D341Med (cell line): Measurements from ENCODE around the gene DGKG.

Experiments
- DNase-seq: peaks from one replicate; pipeline ENCODE4 v3.0.0; 2012; ENCODE audit warnings: low spot score

The DGKG gene

GRCh38 chr3:186367631-186368030, 5.6 kb upstream of the DGKG start:
- DNase-seq = no peak

- no peak for DNase-seq
Measured at GRCh38 chr3:186366206-186366605, 4.2 kb upstream of the DGKG start.

- no peak for DNase-seq
Measured at GRCh38 chr3:186365202-186365974, 3.4 kb upstream of the DGKG start.

GRCh38 chr3:186362988-186363387, 954 bp upstream of the DGKG start:
- no peak for DNase-seq

DNA sequence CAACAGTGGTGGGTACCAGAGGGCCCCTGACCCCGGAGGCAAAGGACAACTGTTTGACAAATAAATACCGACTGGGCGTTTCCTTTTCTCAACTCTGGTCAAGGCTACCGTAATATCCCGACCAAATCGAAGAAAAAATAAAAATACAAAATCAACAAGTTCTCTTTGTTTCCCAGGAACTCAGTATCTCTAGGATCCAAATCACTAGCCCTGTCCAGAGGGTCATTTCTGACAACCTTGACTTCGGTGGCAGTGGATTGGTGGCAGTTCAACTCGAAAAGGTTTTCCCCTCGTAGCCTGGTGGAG, 456 bp upstream of the DGKG start:
- no peak for DNase-seq

GRCh38 chr3:186361246-186361761, 730 bp downstream of the DGKG start:
- DNase-seq = no peak

DNA sequence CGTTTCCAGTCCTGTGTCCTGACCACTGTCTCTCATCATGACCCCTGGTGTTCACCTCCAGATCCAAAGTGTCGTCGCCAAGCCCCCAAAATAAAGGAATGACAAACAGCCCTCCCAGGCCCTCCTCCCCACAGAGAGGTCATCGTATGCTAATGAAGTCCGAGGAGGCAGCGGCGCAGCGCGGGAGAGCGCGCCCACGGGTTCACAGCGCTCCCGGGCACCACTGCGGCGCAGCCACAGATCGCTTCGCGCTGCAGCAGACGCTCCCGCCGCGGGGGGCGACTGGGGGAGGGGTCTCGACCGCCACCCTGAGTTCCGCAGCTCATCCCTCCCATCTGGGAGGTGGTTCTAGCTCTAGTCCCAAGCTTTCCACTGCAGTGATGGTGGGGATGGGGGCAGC, 1.3 kb downstream of the DGKG start:
- DNase-seq = no peak

GRCh38 chr3:186359078-186359477, 3.0 kb downstream of the DGKG start:
- DNase-seq = no peak

DNA sequence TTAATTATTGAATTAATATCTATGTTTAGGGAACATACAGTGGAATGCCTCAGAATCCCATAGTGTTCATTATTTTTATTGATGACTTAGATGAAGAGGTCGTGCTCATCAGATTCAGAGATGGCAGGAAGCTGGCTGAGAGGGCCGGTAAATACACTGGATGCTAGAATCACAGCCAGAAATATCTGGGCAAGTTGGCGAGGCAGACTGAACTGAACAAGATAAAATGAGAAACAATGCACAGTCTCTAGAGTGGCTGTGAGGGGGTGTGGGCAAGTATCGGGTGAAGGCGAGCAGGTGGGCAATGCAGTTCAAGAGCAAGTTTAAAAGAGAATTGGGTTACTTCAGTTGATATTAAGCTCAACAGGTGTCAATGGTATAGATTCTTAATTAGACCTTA, 5.9 kb downstream of the DGKG start:
- no peak for DNase-seq

- no peak for DNase-seq
Measured at GRCh38 chr3:186354100-186354499, 7.9 kb downstream of the DGKG start.

DNA sequence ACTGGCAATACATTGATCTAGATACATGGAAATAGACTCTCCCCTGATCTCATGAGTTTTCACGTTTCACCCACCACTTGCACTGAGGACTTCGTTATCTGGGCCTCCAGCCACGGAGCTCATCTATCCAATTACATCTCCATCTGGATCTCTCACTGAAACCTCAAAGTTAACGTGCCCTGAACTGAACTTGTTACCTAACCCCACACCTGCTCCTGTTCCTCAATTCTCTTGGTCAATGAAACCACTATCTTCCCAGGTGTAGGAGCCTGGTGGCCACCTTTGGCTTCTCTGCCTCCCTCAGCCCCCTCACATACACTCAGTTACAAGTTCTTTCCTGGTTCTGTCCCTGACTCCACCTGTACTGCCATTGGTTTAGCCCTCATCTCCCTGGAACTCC, 9.7 kb downstream of the DGKG start:
- DNase-seq = no peak

- DNase-seq = no peak
Measured at GRCh38 chr3:186342197-186342596, 19.8 kb downstream of the DGKG start.

GRCh38 chr3:186340204-186340603, 21.8 kb downstream of the DGKG start:
- no peak for DNase-seq

- no peak for DNase-seq
Measured at GRCh38 chr3:186339180-186339918, 22.7 kb downstream of the DGKG start.

- no peak for DNase-seq
Measured at GRCh38 chr3:186333256-186333655, 28.8 kb downstream of the DGKG start.

- no peak for DNase-seq
Measured at GRCh38 chr3:186330772-186331460, 31.1 kb downstream of the DGKG start.

GRCh38 chr3:186329589-186329988, 32.4 kb downstream of the DGKG start:
- no peak for DNase-seq

DNA sequence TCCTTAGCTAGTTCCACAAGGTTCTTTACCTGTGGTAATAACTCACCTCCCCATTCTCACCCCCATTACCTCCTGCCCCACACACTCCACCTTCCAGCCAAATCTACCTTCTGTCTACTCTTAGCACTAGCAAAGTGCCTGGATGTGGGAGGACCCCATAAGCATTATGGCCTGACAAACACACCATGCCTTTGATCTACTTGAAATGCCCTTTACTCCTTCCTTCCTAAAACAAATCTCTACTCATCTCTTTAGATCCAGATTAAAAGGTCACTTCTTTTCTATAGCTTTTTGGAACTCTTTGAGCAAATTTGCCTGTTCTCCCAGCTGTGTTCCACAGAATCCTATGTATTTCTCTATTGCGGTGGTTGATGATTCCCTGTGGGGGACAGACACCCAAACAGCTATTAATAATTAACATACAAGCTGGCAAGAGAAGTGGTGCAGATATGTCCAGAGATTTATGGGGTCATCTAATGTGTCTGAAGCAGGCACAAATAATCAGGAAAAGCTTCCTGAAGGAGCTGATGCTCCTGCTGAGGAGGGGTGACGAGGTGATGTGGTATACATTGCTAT, 34.0 kb downstream of the DGKG start:
- no peak for DNase-seq

DNA sequence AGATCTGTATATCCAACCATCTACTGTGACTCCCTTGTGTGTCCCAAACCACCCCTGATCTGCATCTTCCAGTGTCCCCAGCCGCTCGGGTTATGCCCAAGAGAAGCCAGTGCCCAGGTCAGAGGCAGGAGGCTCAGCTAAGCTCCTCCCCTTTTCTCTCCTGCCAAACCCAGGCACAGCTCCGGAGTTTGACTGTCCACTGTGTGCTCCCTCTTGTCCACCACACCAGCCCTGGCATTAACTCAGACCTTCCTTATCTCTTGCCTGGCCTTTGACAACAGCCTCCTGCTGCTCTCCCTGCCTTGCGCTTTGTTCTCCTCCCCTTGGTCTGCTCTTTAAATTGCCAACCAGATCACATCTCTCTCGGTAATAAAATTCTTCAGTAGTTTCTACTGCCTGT, 39.3 kb downstream of the DGKG start:
- no peak for DNase-seq

DNA sequence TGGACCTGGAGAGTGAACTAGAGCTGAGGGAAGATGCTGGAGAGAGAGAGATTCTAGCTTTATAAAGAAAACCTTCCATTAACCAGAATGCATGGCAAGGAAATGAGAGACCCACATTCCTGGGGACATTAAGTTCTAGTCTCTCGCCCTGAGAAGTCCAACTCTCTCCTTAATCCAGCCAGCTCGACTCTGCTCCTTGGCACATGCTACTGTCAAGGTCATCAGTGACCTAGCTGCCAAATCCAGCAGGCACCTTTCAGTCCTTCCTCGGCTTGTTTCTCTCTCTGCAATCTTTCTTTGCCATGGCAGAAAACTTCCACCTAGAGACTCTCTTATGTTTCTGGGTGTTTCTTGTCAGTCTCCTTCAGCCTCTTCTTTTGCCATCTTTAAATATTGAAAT, 40.3 kb downstream of the DGKG start:
- DNase-seq = no peak

DNA sequence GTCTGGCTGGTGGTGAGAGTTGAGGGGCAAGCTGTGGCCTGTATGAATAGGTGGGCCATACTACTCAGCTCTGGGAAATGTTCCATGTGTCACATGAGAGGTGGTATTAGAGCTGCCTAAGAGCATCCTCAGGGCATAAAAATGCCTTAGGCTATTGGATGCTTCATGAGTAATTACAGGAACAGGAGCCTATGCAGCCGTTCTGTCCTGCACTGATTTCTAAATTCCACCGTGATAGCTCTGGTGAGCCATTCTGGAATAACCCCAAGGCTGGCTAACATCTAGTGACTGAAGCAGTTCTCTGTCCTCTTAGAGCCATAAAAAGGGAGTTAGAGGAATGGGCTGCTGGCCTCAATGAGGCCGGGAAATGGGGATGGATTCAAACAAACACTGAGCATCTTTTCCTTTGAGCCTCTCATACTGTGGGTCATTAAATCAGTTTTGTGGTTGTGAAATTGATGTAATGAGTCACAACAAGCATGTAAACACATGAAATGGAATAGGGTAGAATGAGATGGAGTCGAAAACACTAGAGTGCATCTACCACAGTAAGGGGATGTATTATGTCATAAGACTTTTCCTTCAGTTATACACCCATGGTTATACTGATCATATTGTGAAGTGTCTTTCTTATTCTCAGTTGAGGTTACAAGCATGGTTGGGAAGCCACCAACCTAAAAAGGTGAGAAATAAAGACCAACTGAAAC, 41.0 kb downstream of the DGKG start:
- DNase-seq = no peak

- DNase-seq = no peak
Measured at GRCh38 chr3:186319945-186320344, 42.1 kb downstream of the DGKG start.
